Breast epithelium (tissue), 4 donors: ENCODE results near the gene ZC3H4. TPM values are rescaled to one million over a fixed set of nuclear protein-coding genes. Genes with fewer than 3 reads are reported as not detected.
"Not testable (repeated sequence)": the region's sequence is repeated elsewhere in the genome, so short reads cannot be mapped to it uniquely, and the experiment has no call there.

ENCODE experiments used
- DNase-seq, 2 donors: peaks; one replicate each; pipeline ENCODE4 v3.0.0-alpha.2; 2019; ENCODE audit warnings: low spot score in 2 of 2
- H3K27ac ChIP-seq, 2 donors: fragments of 200-600 bp; sonication (generic) in 1 of 2; one replicate each; pipeline ENCODE4 v1.5.1; 2016 to 2019; ENCODE audit warnings: mild to moderate bottlenecking in 1 of 2
- H3K27me3 ChIP-seq, 2 donors: fragments of 200-600 bp; sonication (generic) in 1 of 2; one replicate each; pipeline versions ENCODE4 v1.5.1 to v1.6.0; 2017 to 2019; ENCODE audit warnings: control low read depth in 1 of 2, mild to moderate bottlenecking in 1 of 2
- H3K36me3 ChIP-seq: fragments of 200-600 bp; one replicate; pipeline ENCODE4 v1.5.1; 2019
- H3K4me1 ChIP-seq, 2 donors: fragments of 200-600 bp; sonication (generic); one replicate each; pipeline ENCODE4 v1.5.1; 2016 to 2019; ENCODE audit warnings: control low read depth in 1 of 2
- H3K4me3 ChIP-seq, 3 donors: fragments of 200-600 bp; sonication (generic); 1 replicate in 2 of 3; 2 replicates in 1 of 3; pipeline ENCODE4 v1.5.1; 2016 to 2019; ENCODE audit warnings: mild to moderate bottlenecking in 3 of 3, moderate library complexity in 2 of 3
- H3K9me3 ChIP-seq, 2 donors: fragments of 200-600 bp; sonication (generic) in 1 of 2; one replicate each; pipeline ENCODE4 v1.5.1; 2016 to 2019; ENCODE audit warnings: control low read depth in 1 of 2
- CTCF ChIP-seq, 3 donors: fragments of 450-650 bp; IDR thresholded peaks; one replicate each; pipeline ENCODE4 v1.5.1; 2016 to 2017; ENCODE audit warnings: antibody characterized with exemption in 3 of 3, mild to moderate bottlenecking in 3 of 3, moderate library complexity in 3 of 3
- POLR2A ChIP-seq: fragments of 450-650 bp; IDR thresholded peaks from one replicate; pipeline ENCODE4 v1.6.1; 2016; ENCODE audit warnings: antibody characterized with exemption, mild to moderate bottlenecking, moderate library complexity
- POLR2AphosphoS5 ChIP-seq, 3 donors: sonication (generic); formaldehyde crosslinking; IDR thresholded peaks; one replicate each; pipeline ENCODE4 v1.6.1; 2017; ENCODE audit warnings: antibody characterized with exemption in 3 of 3
- intact Hi-C: fragments of 100-400 bp; cut with DNase I; formaldehyde crosslinking; loops from one replicate; pipeline ENCODE4 v1.15.1; 2023; ENCODE audit warnings: low total_unique reads
- total RNA-seq, 3 donors: library from RNA; depleted of rRNA; stranded (reverse); fragments of >200 nt; gene quantifications; one replicate each; pipeline ENCODE4 v1.1.0, GENCODE V29; 2016

The ZC3H4 gene
- total RNA-seq, 3 donors from 2014 or later, result 17.7 to 23.4 (median 19.5) TPM

- Histone ChIP-seq H3K9me3 (no peaks in the 10 kb centered on the region), H3K27ac (peak overlapping the region; percentile 87 to 100), H3K4me3 (no peak overlapping the region), H3K36me3 (no peaks in the 10 kb centered on the region), H3K27me3 (no peaks in the 10 kb centered on the region), H3K4me1 (peaks cover 2 to 22% of the 10 kb centered on the region in 2 donors)
- no peak for DNase-seq
- TF ChIP-seq POLR2A (no peak), POLR2AphosphoS5 (IDR thresholded peaks at IDR 0.05) (peak in 1 of 3 donors; percentile 49)
- intact Hi-C loops, result no loop called here
Observed at GRCh38 chr19:47107202-47107952, 6.2 kb downstream of the ZC3H4 start.

DNA sequence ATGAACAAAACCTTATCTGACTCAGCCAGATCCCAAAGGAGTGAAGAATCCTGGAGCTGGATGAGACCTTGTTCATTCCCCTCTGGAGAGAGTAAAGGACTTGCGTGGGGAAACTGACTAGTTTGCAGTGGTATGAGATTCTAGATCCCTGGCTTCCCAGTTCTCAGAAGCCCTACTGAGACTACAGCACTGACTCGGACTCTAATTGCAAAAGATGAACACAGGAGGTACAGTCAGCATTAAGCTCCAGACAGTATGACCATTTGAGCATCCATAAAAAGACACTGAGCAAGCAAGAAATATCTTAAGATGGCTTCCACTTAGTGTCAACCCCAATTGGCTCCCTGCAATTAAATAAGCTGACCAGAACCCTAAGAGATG lies 6.8 kb downstream of the ZC3H4 start:
- peak overlapping the region; percentile 87 to 100 for H3K27ac ChIP-seq
- TF ChIP-seq POLR2AphosphoS5 (IDR thresholded peaks at IDR 0.05) (no peak), CTCF (IDR thresholded peaks at IDR 0.05) (no peak), POLR2A (no peak)
- intact Hi-C loops, result no loop called here
- peaks cover 2 to 22% of the 10 kb centered on the region in 2 donors for H3K4me1 ChIP-seq
- DNase-seq, result no peak
- no peaks in the 10 kb centered on the region for H3K36me3 ChIP-seq
- H3K9me3 ChIP-seq, result no peaks in the 10 kb centered on the region
- H3K27me3 ChIP-seq, result no peaks in the 10 kb centered on the region
- H3K4me3 ChIP-seq, result no peak overlapping the region

- TF ChIP-seq POLR2A, result no peak
- no peak for TF ChIP-seq POLR2AphosphoS5 (IDR thresholded peaks at IDR 0.05)
- TF ChIP-seq CTCF (IDR thresholded peaks at IDR 0.05), result no peak
Observed at GRCh38 chr19:47105874-47106273, 7.7 kb downstream of the ZC3H4 start.

GRCh38 chr19:47104680-47105079 lies 8.9 kb downstream of the ZC3H4 start:
- intact Hi-C loops, result no loop called here
- Histone ChIP-seq H3K36me3 (no peaks in the 10 kb centered on the region), H3K4me3 (no peak overlapping the region), H3K9me3 (no peaks in the 10 kb centered on the region), H3K27me3 (no peaks in the 10 kb centered on the region), H3K27ac (peak overlapping the region; percentile 87 to 100), H3K4me1 (peaks cover 2 to 22% of the 10 kb centered on the region in 2 donors)
- TF ChIP-seq CTCF (IDR thresholded peaks at IDR 0.05), result no peak
- TF ChIP-seq POLR2AphosphoS5 (IDR thresholded peaks at IDR 0.05), result no peak
- no peak for TF ChIP-seq POLR2A
- no peak for DNase-seq

More at GRCh38 chr19:47105874-47106273, 7.7 kb downstream of the ZC3H4 start:
- intact Hi-C loops, result no loop called here
- Histone ChIP-seq H3K4me1 (peaks cover 2 to 22% of the 10 kb centered on the region in 2 donors), H3K36me3 (no peaks in the 10 kb centered on the region), H3K9me3 (no peaks in the 10 kb centered on the region), H3K27me3 (no peaks in the 10 kb centered on the region), H3K4me3 (no peak overlapping the region), H3K27ac (peak overlapping the region; percentile 87 to 100)
- DNase-seq, result no peak

DNA sequence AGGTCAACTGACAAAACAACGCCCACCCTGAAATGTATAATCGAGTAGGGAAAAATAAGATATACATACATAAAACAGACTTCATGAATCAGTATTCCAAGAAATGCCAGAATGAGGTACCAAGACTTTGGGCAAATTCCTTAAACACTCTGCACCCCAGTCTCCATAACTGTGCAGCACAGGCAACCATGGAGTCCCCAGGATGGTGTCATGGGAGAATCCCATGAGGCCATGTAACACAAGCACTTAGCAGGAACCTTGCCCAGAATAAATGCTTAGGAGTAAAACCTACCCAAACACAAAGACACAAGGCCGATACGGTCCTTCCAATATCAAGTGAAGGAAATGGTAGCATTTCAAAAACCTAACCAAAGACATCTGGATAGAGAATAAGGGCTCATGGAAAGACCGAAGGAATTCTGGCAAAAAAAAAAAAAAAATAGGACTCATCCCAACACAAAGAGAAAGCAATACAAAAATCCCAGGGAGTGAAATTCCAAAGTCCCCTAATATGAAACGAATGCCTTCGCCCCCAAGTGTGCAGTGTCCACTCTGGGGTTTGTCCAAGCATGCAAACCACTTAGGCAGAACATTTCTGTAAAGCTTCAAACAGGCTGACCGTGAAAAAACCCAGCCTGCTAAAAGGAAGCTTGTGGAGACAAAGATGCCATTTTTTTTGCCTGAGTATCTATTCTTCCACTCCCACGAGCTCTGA lies 11.1 kb downstream of the ZC3H4 start:
- peaks cover 6 to 26% of the 10 kb centered on the region in 2 donors for H3K4me1 ChIP-seq

DNA sequence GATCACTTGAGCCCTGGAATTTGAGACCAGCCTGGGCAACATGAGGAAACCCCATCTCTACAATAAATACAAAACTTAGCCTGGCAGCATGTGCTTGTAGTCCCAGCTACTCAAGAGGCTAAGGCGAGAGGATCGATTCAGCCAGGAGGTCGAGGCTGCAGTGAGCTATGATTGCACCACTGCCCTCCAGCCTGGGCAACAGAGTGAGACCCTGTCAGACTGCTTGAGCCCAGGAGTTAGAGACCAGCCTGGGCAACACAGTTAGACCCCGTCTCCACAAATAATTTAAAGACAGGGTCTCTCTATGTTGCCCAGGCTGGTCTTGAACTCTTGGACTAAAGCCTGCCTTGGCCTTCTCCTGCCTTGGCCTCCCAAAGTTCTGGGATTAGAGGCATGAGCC lies 12.5 kb downstream of the ZC3H4 start:
- intact Hi-C loops, DNase-seq, H3K36me3 ChIP-seq, H3K4me3 ChIP-seq, H3K27me3 ChIP-seq, H3K9me3 ChIP-seq: not testable (repeated sequence)
- peak overlapping the region in 1 of 2 donors; percentile 25 for H3K27ac ChIP-seq
- H3K4me1 ChIP-seq, result peaks cover 6 to 28% of the 10 kb centered on the region in 2 donors

More for the DNA sequence above, 11.1 kb downstream of the ZC3H4 start:
- TF ChIP-seq CTCF (IDR thresholded peaks at IDR 0.05), result no peak
- TF ChIP-seq POLR2AphosphoS5 (IDR thresholded peaks at IDR 0.05), result no peak
- no peak for TF ChIP-seq POLR2A
- Histone ChIP-seq H3K27ac (peak overlapping the region in 1 of 2 donors; percentile 42), H3K4me3 (no peak overlapping the region), H3K27me3 (no peaks in the 10 kb centered on the region), H3K36me3 (no peaks in the 10 kb centered on the region), H3K9me3 (no peaks in the 10 kb centered on the region)
- DNase-seq, result no peak
- intact Hi-C loops, result no loop called here
